GM19099 (cell line): ENCODE data around the gene YPEL3.

Experiments
- POLR2A ChIP-seq: IDR thresholded peaks from 3 replicates; pipeline ENCODE4 v1.6.1; 2011; ENCODE audit warnings: low read depth; ENCODE audit not compliant: insufficient read length; ENCODE audit errors: extremely low read depth

YPEL3 gene

GRCh38 chr16:30060346-30060745, 35.7 kb downstream of the YPEL3 start:
- TF ChIP-seq POLR2A = no peak

- TF ChIP-seq POLR2A = no peak
Observed at GRCh38 chr16:30054959-30055553, 41.0 kb downstream of the YPEL3 start.

GRCh38 chr16:30054451-30054850, 41.6 kb downstream of the YPEL3 start:
- no peak for TF ChIP-seq POLR2A

GRCh38 chr16:30053376-30054015, 42.5 kb downstream of the YPEL3 start:
- TF ChIP-seq POLR2A = no peak

GRCh38 chr16:30052671-30053372, 43.2 kb downstream of the YPEL3 start:
- peak; percentile 48 for TF ChIP-seq POLR2A

GRCh38 chr16:30051518-30051917, 44.5 kb downstream of the YPEL3 start:
- no peak for TF ChIP-seq POLR2A

GRCh38 chr16:30049871-30050270, 46.1 kb downstream of the YPEL3 start:
- TF ChIP-seq POLR2A = no peak

GRCh38 chr16:30046588-30046987, 49.4 kb downstream of the YPEL3 start:
- TF ChIP-seq POLR2A = no peak

- TF ChIP-seq POLR2A = no peak
Observed at GRCh38 chr16:30046178-30046577, 49.8 kb downstream of the YPEL3 start.
